H1 (cell line): Measurements from ENCODE around the gene PACS1. TPM values are rescaled to one million over a fixed set of nuclear protein-coding genes. Genes with fewer than 3 reads are reported as not detected.

Experiments used
- BCL11A ChIP-seq, 2 experiments: IDR thresholded peaks; one replicate each; pipeline ENCODE4 v1.6.1; 2011; ENCODE audit warnings: low read depth in 2 of 2, low read length in 2 of 2, mild to moderate bottlenecking in 2 of 2
- CBX5 ChIP-seq: fragments of 300-800, 300-1000 bp; sonication (generic); IDR thresholded peaks from 2 replicates; pipeline ENCODE4 v1.7.1; 2016; ENCODE audit warnings: antibody characterized with exemption, low read length, low read depth
- CBX8 ChIP-seq: fragments of 300-800, 300-1000 bp; sonication (generic); IDR thresholded peaks from 2 replicates; pipeline ENCODE4 v1.7.1; 2016; ENCODE audit warnings: low read depth, low read length, borderline replicate concordance
- CHD2 ChIP-seq: IDR thresholded peaks from 2 replicates; pipeline ENCODE4 v1.6.1; 2012; ENCODE audit warnings: low read length, improper control_type of control experiment
- CREB1 ChIP-seq: IDR thresholded peaks from 2 replicates; pipeline ENCODE4 v1.6.1; 2012; ENCODE audit warnings: inconsistent platforms
- CTBP2 ChIP-seq: IDR thresholded peaks from 2 replicates; pipeline ENCODE4 v1.7.0; 2011; ENCODE audit warnings: borderline replicate concordance, mild to moderate bottlenecking, moderate library complexity, mixed read lengths, low read length; ENCODE audit not compliant: insufficient read depth, insufficient read length
- EZH2 ChIP-seq: fragments of 200-600 bp; sonication (generic); IDR thresholded peaks from 2 replicates; pipeline ENCODE4 v1.7.1; 2012; ENCODE audit warnings: low read depth, mild to moderate bottlenecking, moderate library complexity, low read length, inconsistent platforms; ENCODE audit not compliant: severe bottlenecking
- GABPA ChIP-seq: IDR thresholded peaks from 2 replicates; pipeline ENCODE4 v1.6.1; 2011; ENCODE audit warnings: mild to moderate bottlenecking, low read length, moderate library complexity, borderline replicate concordance; ENCODE audit not compliant: insufficient read depth
- GTF2F1 ChIP-seq: IDR thresholded peaks from 2 replicates; pipeline ENCODE4 v1.6.1; 2012; ENCODE audit warnings: low read depth, low read length, improper control_type of control experiment, borderline replicate concordance
- SP1 ChIP-seq: IDR thresholded peaks from 2 replicates; pipeline ENCODE4 v1.6.1; 2011; ENCODE audit warnings: low read depth, low read length
- TAF1 ChIP-seq: IDR thresholded peaks from 2 replicates; pipeline ENCODE4 v1.6.1; 2011; ENCODE audit warnings: mild to moderate bottlenecking, low read depth, low read length
- TCF12 ChIP-seq: IDR thresholded peaks from 2 replicates; pipeline ENCODE4 v1.6.1; 2011; ENCODE audit warnings: low read depth, mild to moderate bottlenecking, low read length
- YY1 ChIP-seq: IDR thresholded peaks from 2 replicates; pipeline ENCODE4 v1.6.1; 2011; ENCODE audit warnings: low read depth, mild to moderate bottlenecking, low read length
- polyA plus RNA-seq, 7 experiments: library from polyadenylated mRNA; depleted of rRNA in 3 of 7; stranded (reverse) in 5 of 7; unstranded in 2 of 7; fragments of >200 nt in 5 of 7; fragments of 200-250 nt in 2 of 7; gene quantifications; 1 replicate in 5 of 7; 2 replicates in 1 of 7; 4 replicates in 1 of 7; pipeline versions ENCODE4 v1.2.1 to v1.2.3, GENCODE V29; 2011 to 2013; ENCODE audit warnings: missing spikeins in 2 of 7, mixed read lengths in 2 of 7
- total RNA-seq: library from RNA; stranded (reverse); fragmentation: NEBNext Ultra II Directional; extraction: Animal tissue kit (Norgen Biotek cat#: 25700); gene quantifications from 2 replicates; pipeline ENCODE4 v1.2.1, GENCODE V29; 2021
- TF ChIP-seq, protein P1 (sequence below): IDR thresholded peaks from 2 replicates; pipeline ENCODE4 v1.6.1; 2012; ENCODE audit warnings: inconsistent platforms

The PACS1 gene
- total and polyA plus RNA-seq, 2 of the 8 experiments (the other 6 are each of a cell fraction or from before 2014, with no cell fraction given): 11.5 to 36.0 TPM

DNA sequence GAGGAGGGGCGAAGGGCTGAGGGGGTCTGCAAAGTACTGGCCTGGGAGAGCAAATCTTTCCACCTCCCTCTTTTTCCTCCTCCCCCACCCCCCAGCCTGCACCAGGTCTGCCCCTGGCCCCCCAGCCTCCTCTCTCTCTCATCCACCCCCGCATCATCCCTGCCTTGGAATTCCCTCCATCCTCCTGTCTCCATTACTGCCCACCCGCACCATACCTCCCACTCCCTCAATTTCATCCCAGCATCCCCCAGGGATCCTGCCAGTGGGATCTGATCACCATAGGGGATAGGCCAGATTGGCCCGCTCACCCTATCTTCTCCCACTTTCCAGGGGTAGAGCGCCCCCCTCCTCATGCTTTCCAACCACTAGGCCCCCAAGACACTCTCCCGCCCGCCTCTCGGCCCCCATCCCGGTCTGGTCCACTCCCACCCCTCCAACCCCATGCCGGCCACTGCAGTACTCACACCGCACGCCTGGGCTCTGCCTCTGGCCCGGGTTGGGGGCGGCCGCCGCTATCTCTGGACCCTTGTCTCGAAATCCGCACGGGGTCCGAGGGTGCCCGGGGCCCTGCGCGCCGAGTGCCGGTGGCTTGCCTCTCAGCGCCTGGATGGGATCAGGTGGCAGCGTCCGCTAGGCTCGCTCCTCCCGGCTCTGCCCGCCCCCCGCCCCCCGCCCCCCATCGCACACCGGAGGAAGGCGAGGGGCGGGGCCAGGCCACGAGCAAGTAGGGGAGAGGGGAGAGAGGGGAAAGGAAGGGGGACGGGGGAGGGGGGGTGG is 21.3 kb upstream of the PACS1 start, which contains the start of gene GAL3ST3 (continued):
- TF ChIP-seq GABPA (no peak), TCF12 (no peak), CBX8 (no peak), CREB1 (no peak; the same call in 1 of the 2 replicates), YY1 (no peak), GTF2F1 (no peak), CTBP2 (no peak), BCL11A (IDR thresholded peaks at IDR 0.05; ENCODE audit: low read depth in 2 of 2, low read length in 2 of 2) (no peak), SP1 (no peak), CHD2 (no peak), EZH2 (no peak), TAF1 (peak; percentile 56; the same call in 1 of the 2 replicates), CBX5 (no peak)
- TF ChIP-seq, protein P1, sequence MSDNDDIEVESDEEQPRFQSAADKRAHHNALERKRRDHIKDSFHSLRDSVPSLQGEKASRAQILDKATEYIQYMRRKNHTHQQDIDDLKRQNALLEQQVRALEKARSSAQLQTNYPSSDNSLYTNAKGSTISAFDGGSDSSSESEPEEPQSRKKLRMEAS: peak; percentile 10; the same call in 1 of the 2 replicates
